Measurements from ENCODE around the gene PAX7. TPM values are rescaled to one million over a fixed set of nuclear protein-coding genes. Genes with fewer than 3 reads are reported as not detected.

The PAX7 gene
- total and polyA plus RNA-seq, 8 donors, result not detected

DNA sequence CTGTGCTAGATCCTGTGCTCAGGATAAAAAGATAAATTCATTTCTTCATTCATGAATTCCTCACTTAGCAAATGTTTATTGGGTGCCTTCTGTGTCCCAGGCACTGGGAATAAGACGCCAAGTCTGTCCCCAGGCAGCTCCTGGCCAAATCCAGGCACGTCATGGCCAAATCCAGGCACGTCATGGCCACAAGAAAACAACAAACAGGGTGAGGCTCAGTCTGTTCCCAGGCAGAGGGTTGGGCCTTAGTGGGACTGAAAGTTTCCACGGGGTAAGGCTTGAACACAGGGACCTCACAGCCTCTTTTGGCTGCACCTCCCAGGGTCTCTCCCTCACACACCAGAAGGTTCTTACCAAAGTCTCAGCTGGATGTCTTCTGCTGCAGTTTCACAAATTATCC lies 95.7 kb downstream of the PAX7 start:
- H3K4me3 ChIP-seq, result no peak overlapping the region
- TF ChIP-seq POLR2A (IDR thresholded peaks at IDR 0.05) (no peak), POLR2AphosphoS5 (IDR thresholded peaks at IDR 0.05) (no peak), EP300 (IDR thresholded peaks at IDR 0.05) (no peak)
- TF ChIP-seq, protein P1, sequence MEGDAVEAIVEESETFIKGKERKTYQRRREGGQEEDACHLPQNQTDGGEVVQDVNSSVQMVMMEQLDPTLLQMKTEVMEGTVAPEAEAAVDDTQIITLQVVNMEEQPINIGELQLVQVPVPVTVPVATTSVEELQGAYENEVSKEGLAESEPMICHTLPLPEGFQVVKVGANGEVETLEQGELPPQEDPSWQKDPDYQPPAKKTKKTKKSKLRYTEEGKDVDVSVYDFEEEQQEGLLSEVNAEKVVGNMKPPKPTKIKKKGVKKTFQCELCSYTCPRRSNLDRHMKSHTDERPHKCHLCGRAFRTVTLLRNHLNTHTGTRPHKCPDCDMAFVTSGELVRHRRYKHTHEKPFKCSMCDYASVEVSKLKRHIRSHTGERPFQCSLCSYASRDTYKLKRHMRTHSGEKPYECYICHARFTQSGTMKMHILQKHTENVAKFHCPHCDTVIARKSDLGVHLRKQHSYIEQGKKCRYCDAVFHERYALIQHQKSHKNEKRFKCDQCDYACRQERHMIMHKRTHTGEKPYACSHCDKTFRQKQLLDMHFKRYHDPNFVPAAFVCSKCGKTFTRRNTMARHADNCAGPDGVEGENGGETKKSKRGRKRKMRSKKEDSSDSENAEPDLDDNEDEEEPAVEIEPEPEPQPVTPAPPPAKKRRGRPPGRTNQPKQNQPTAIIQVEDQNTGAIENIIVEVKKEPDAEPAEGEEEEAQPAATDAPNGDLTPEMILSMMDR (IDR thresholded peaks at IDR 0.05), result no peak
- intact Hi-C loops (cut with DNase I; ENCODE audit: low total_unique reads), result no loop called here
- H3K36me3 ChIP-seq, result no peaks in the 10 kb centered on the region
- no peaks in the 10 kb centered on the region for H3K9me3 ChIP-seq
- DNase-seq, result peak in 1 of 2 donors; percentile 25
- no peak overlapping the region for H3K27ac ChIP-seq
- H3K27me3 ChIP-seq, result peaks cover 3 to 100% (median 68%) of the 10 kb centered on the region in 3 donors
- WGBS, 5 donors, result 25 to 48% (median 28%) methylated on average over 4 of the region's 4 CpGs
- no peaks in the 10 kb centered on the region for H3K4me1 ChIP-seq

DNA sequence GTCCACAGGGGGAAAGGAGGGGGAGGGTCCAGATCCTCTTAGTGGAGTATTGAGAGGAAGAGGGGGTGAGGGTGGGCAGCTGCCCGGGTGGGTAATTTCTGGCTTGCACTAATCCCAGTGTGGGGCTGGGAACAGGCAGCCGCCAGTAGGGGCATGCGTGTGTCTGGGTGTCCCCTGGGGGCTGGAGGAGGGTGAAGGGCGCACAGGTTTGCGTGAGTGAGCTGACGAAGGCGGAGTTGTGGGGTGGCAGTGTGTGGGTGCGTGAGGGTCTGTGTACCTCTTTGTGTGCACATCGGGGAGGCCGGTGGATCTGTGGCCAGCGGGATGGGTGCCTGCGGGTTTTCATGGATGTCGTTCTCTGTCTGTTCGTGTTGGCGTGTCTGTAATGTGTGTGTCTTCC lies 97.3 kb downstream of the PAX7 start:
- no peak for DNase-seq
- Histone ChIP-seq H3K4me1 (no peaks in the 10 kb centered on the region), H3K27ac (no peak overlapping the region), H3K4me3 (no peak overlapping the region), H3K9me3 (no peaks in the 10 kb centered on the region), H3K36me3 (no peaks in the 10 kb centered on the region), H3K27me3 (peaks cover 3 to 100% (median 64%) of the 10 kb centered on the region in 3 donors)
- WGBS, 5 donors, result 68 to 77% (median 71%) methylated on average over 11 to 15 of the region's 15 CpGs
- intact Hi-C loops (cut with DNase I; ENCODE audit: low total_unique reads), result no loop called here
- no peak for TF ChIP-seq POLR2A (IDR thresholded peaks at IDR 0.05)
- no peak for TF ChIP-seq EP300 (IDR thresholded peaks at IDR 0.05)
- no peak for TF ChIP-seq POLR2AphosphoS5 (IDR thresholded peaks at IDR 0.05)

DNA sequence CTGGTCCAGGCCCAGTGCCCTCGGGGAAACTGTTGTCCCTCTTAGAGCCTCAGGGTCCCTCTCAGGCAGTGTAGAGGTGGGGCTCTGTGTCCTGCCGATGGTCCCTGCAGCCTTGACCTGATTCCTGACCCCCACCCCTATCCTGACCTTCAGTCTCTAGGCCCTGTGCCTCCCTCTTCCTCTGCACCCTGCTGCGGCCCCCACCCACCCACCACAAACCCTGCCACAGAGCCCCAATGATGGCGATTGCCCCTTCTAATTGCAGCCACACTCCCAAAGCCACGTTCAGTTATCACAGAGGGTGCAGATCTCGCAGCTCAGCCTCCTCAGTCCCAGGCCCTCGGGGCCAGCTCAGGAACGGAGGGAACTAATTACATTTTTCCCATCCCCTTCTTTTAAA lies 99.7 kb downstream of the PAX7 start:
- Histone ChIP-seq H3K9me3 (no peaks in the 10 kb centered on the region), H3K4me1 (no peaks in the 10 kb centered on the region), H3K27me3 (peaks cover 3 to 100% (median 61%) of the 10 kb centered on the region in 3 donors), H3K36me3 (no peaks in the 10 kb centered on the region), H3K4me3 (no peak overlapping the region), H3K27ac (no peak overlapping the region)
- WGBS, 5 donors, result 28 to 48% (median 33%) methylated on average over 8 of the region's 8 CpGs
- intact Hi-C loops (cut with DNase I; ENCODE audit: low total_unique reads), result no loop called here
- TF ChIP-seq, protein P1 (IDR thresholded peaks at IDR 0.05), result no peak
- DNase-seq, result no peak

DNA sequence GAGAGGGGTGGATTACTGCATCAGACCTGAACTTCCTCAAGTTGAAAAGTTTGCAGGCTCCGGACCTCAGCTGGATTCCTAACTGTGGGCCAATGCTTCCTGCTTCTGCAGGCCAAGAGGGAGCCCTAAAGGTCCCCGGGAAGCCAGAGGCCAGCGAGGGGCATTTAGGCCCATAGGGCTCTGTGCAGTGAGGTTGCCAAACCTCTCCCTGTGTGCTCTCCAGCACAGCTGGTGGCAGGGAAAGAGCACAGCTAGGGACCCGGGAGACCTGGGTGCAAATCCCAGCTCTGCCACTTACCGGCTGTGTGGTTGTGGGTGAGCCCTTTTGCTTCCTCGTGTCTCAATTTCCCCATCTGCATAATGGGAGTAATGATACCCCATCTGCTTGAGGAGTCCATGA lies 100.5 kb downstream of the PAX7 start:
- WGBS, 5 donors, result 30 to 42% (median 37%) methylated on average over 4 to 6 of the region's 6 CpGs
- TF ChIP-seq EP300 (IDR thresholded peaks at IDR 0.05), result no peak
- TF ChIP-seq, protein P1 (IDR thresholded peaks at IDR 0.05), result no peak
- no peak for TF ChIP-seq POLR2A (IDR thresholded peaks at IDR 0.05)
- TF ChIP-seq POLR2AphosphoS5 (IDR thresholded peaks at IDR 0.05), result no peak
- Histone ChIP-seq H3K27me3 (peaks cover 3 to 100% (median 59%) of the 10 kb centered on the region in 3 donors), H3K27ac (no peak overlapping the region), H3K4me1 (no peaks in the 10 kb centered on the region), H3K4me3 (no peak overlapping the region), H3K9me3 (no peaks in the 10 kb centered on the region), H3K36me3 (no peaks in the 10 kb centered on the region)
- DNase-seq, result no peak
- intact Hi-C loops (cut with DNase I; ENCODE audit: low total_unique reads), result no loop called here

DNA sequence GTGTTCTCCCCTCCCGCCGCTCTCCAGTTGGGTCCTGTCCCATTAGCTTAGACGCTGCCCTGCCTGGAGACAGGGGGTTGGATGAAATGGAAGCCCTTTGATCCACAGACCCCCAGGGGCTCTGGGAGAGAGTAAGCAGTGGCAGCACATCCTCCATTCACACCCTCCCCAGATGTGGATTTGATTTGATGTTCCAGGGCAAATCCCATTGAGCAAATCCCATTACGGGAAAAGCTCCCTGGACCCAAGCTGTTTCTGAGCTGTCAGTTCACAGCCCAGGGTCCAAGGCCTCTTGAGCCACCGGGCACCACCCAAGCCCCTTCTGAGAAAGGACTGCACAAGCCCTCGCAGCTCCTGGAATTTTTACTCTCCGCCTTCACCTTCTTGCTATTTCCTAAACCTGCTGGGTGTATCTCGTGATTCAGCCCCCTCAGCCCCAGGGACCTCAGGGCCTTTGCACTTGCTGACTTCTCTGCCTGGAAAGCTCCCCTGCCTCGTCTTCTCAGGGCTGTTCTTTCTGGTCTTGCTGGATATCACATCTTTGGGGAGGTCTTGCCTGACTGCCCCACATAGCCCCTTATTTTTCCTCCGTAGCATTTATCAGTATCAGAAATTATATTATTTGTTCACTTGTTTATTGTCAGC lies 101.1 kb downstream of the PAX7 start:
- intact Hi-C loops (cut with DNase I; ENCODE audit: low total_unique reads), result no loop called here
- H3K4me3 ChIP-seq, result no peak overlapping the region
- H3K4me1 ChIP-seq, result no peaks in the 10 kb centered on the region
- H3K9me3 ChIP-seq, result no peaks in the 10 kb centered on the region
- H3K27ac ChIP-seq, result no peak overlapping the region
- H3K27me3 ChIP-seq, result peaks cover 3 to 97% (median 53%) of the 10 kb centered on the region in 3 donors
- H3K36me3 ChIP-seq, result no peaks in the 10 kb centered on the region
- 65 to 74% (median 67%) methylated on average over 9 to 10 of the region's 10 CpGs for WGBS, 5 donors
- TF ChIP-seq POLR2A (IDR thresholded peaks at IDR 0.05) (no peak), POLR2AphosphoS5 (IDR thresholded peaks at IDR 0.05) (no peak), EP300 (IDR thresholded peaks at IDR 0.05) (no peak)
- TF ChIP-seq, protein P1 (IDR thresholded peaks at IDR 0.05), result no peak
- DNase-seq, result no peak
